Measurements from ENCODE around the gene AIDA.

The AIDA gene

GRCh38 chr1:222711319-222712252 is 705 bp downstream of the AIDA start:
- Histone ChIP-seq H3K36me3 (ENCODE audit: insufficient read depth, low read length) (peaks cover 5% of the 10 kb centered on the region; the same call in 1 of the 2 replicates), H3K9me2 (ENCODE audit: low read depth, low read length) (no peaks in the 10 kb centered on the region), H3K9ac (ENCODE audit: low read length) (peak overlapping the region; percentile 88), H3K79me2 (ENCODE audit: insufficient read depth, low read length) (0 out of 2 replicates have a peak, but pooled peaks cover 7% of the 10 kb centered on the region), H4K20me1 (ENCODE audit: insufficient read depth, low read length) (no peaks in the 10 kb centered on the region), H3K4me1 (ENCODE audit: insufficient read depth, low read length, severe bottlenecking) (peaks cover 20% of the 10 kb centered on the region), H3K9me3 (ENCODE audit: low read length) (no peaks in the 10 kb centered on the region), H3F3A (ENCODE audit: insufficient read depth, low read length) (no peaks in the 10 kb centered on the region), H3K4me3 (ENCODE audit: low read depth, low read length, poor library complexity, severe bottlenecking) (peak overlapping the region; percentile 83), H3K27ac (ENCODE audit: low read depth, low read length, poor library complexity, severe bottlenecking) (peak overlapping the region; percentile 20), H2AFZ (ENCODE audit: low read length) (no peak overlapping the region), H3K27me3 (ENCODE audit: insufficient read depth, low read length) (no peaks in the 10 kb centered on the region), H3K4me2 (ENCODE audit: low read length) (peak overlapping the region; percentile 88)
- TF ChIP-seq CTCF (IDR thresholded peaks at IDR 0.05; ENCODE audit: low read length) = no peak
- no peak for TF ChIP-seq EZH2 (IDR thresholded peaks at IDR 0.05; ENCODE audit: borderline replicate concordance, low read length)

DNA sequence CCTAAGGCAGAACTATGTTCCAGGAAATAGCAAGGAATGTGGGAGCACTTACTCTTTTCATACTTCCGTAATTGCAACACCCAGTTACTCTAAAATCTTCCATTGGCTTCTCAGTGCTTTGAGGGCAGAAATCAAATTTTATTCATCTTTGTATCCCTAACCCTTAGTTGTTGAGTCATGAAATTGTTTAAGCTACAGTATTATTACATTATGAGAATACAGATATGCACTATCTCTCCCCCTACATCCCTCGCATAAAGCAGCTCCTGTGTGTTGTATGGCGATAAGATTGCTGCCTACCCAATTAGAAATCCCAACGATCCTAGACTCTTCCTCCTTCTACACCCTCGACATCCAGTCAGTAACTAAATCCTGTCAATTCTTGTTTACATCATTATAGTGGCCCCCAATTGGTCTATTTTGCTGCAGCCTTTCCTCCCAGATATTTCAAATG is 2.6 kb downstream of the AIDA start:
- TF ChIP-seq CTCF (IDR thresholded peaks at IDR 0.05; ENCODE audit: low read length) = no peak
- TF ChIP-seq EZH2 (IDR thresholded peaks at IDR 0.05; ENCODE audit: borderline replicate concordance, low read length) = no peak
- H3K36me3 ChIP-seq (ENCODE audit: insufficient read depth, low read length) = peaks cover 1% of the 10 kb centered on the region; the same call in 1 of the 2 replicates
- no peak overlapping the region for H3K9ac ChIP-seq (ENCODE audit: low read length)
- peaks cover 3% of the 10 kb centered on the region; the same call in 1 of the 2 replicates for H3F3A ChIP-seq (ENCODE audit: insufficient read depth, low read length)
- no peaks in the 10 kb centered on the region for H3K9me2 ChIP-seq (ENCODE audit: low read depth, low read length)
- no peaks in the 10 kb centered on the region for H3K27me3 ChIP-seq (ENCODE audit: insufficient read depth, low read length)
- no peak overlapping the region for H3K4me3 ChIP-seq (ENCODE audit: low read depth, low read length, poor library complexity, severe bottlenecking)
- no peak overlapping the region for H2AFZ ChIP-seq (ENCODE audit: low read length)
- no peak overlapping the region for H3K27ac ChIP-seq (ENCODE audit: low read depth, low read length, poor library complexity, severe bottlenecking)
- no peaks in the 10 kb centered on the region for H4K20me1 ChIP-seq (ENCODE audit: insufficient read depth, low read length)
- H3K79me2 ChIP-seq (ENCODE audit: insufficient read depth, low read length) = 0 out of 2 replicates have a peak, but pooled peaks cover 11% of the 10 kb centered on the region
- peaks cover 20% of the 10 kb centered on the region for H3K4me1 ChIP-seq (ENCODE audit: insufficient read depth, low read length, severe bottlenecking)
- H3K9me3 ChIP-seq (ENCODE audit: low read length) = peaks cover 6% of the 10 kb centered on the region
- H3K4me2 ChIP-seq (ENCODE audit: low read length) = peak overlapping the region; percentile 88; the same call in 1 of the 2 replicates

- H3K36me3 ChIP-seq (ENCODE audit: insufficient read depth, low read length) = peaks cover 18% of the 10 kb centered on the region
- H3K9me2 ChIP-seq (ENCODE audit: low read depth, low read length) = no peaks in the 10 kb centered on the region
- peaks cover 3% of the 10 kb centered on the region; the same call in 1 of the 2 replicates for H3F3A ChIP-seq (ENCODE audit: insufficient read depth, low read length)
- H4K20me1 ChIP-seq (ENCODE audit: insufficient read depth, low read length) = no peaks in the 10 kb centered on the region
- no peak overlapping the region for H2AFZ ChIP-seq (ENCODE audit: low read length)
- H3K9ac ChIP-seq (ENCODE audit: low read length) = no peak overlapping the region
- no peak overlapping the region for H3K4me2 ChIP-seq (ENCODE audit: low read length)
- peaks cover 15% of the 10 kb centered on the region for H3K9me3 ChIP-seq (ENCODE audit: low read length)
- TF ChIP-seq CTCF (IDR thresholded peaks at IDR 0.05; ENCODE audit: low read length) (no peak), EZH2 (IDR thresholded peaks at IDR 0.05; ENCODE audit: borderline replicate concordance, low read length) (no peak)
- H3K4me3 ChIP-seq (ENCODE audit: low read depth, low read length, poor library complexity, severe bottlenecking) = no peak overlapping the region
- no peaks in the 10 kb centered on the region for H3K27me3 ChIP-seq (ENCODE audit: insufficient read depth, low read length)
- H3K79me2 ChIP-seq (ENCODE audit: insufficient read depth, low read length) = 0 out of 2 replicates have a peak, but pooled peaks cover 17% of the 10 kb centered on the region
- H3K4me1 ChIP-seq (ENCODE audit: insufficient read depth, low read length, severe bottlenecking) = peaks cover 15% of the 10 kb centered on the region
- no peak overlapping the region for H3K27ac ChIP-seq (ENCODE audit: low read depth, low read length, poor library complexity, severe bottlenecking)
These were observed 5.5 kb downstream of the AIDA start for GRCh38 chr1:222706815-222707214.

Data from OCI-LY1 (cell line).